K562 (cell line): ENCODE results near the gene TUBB6. TPM values are rescaled to one million over a fixed set of nuclear protein-coding genes. Genes with fewer than 3 reads are reported as not detected.
A peak's percentile ranks its signal among the peaks of the same experiment; 100 is the strongest.

Source experiments
- CBFB ChIP-seq: sonication (generic); formaldehyde crosslinking; IDR thresholded peaks from 2 replicates; pipeline ENCODE4 v1.4.0; 2020; ENCODE audit warnings: mild to moderate bottlenecking, missing genetic modification reagents
- CCAR2 ChIP-seq: fragments of 200-400 bp; formaldehyde crosslinking; IDR thresholded peaks from 2 replicates; pipeline ENCODE4 v1.6.1; 2017; ENCODE audit warnings: mild to moderate bottlenecking, low read depth, low read length
- CGGBP1 ChIP-seq: fragments of 250-450 bp; sonication (Bioruptor Pico); IDR thresholded peaks from 2 replicates; pipeline ENCODE4 v1.9.0; 2021; ENCODE audit warnings: mild to moderate bottlenecking
- ESRRB ChIP-seq: fragments of 250-450 bp; sonication (Bioruptor Pico); IDR thresholded peaks from 2 replicates; pipeline ENCODE4 v1.5.0; 2020; ENCODE audit warnings: mild to moderate bottlenecking, moderate library complexity, borderline replicate concordance
- FOXO4 ChIP-seq: fragments of 450-650 bp; formaldehyde crosslinking; IDR thresholded peaks from 2 replicates; pipeline ENCODE4 v1.4.0; 2020; ENCODE audit warnings: mild to moderate bottlenecking, moderate library complexity
- MAX ChIP-seq: sonication (generic); formaldehyde crosslinking; IDR thresholded peaks from 2 replicates; pipeline ENCODE4 v1.9.0; 2022; ENCODE audit warnings: mild to moderate bottlenecking, missing genetic modification reagents
- MNT ChIP-seq, 2 experiments: fragments of 450-650 bp; conservative IDR thresholded peaks; 2 replicates each; pipeline ENCODE4 v1.6.1; 2017; ENCODE audit warnings: mild to moderate bottlenecking in 2 of 2, moderate library complexity in 2 of 2
- MYBL2 ChIP-seq, 2 experiments: fragments of 450-650 bp in 1 of 2; sonication (generic) in 1 of 2; formaldehyde crosslinking in 1 of 2; IDR thresholded peaks; 2 replicates each; pipeline versions ENCODE4 v1.6.1 to v1.8.1; 2017 to 2022; ENCODE audit warnings: borderline replicate concordance in 1 of 2, inconsistent platforms in 1 of 2, low read depth in 1 of 2, mild to moderate bottlenecking in 1 of 2, missing genetic modification reagents in 1 of 2, moderate library complexity in 1 of 2
- RBFOX2 ChIP-seq: fragments of 200-400 bp; formaldehyde crosslinking; IDR thresholded peaks from 2 replicates; pipeline ENCODE4 v1.6.1; 2017; ENCODE audit warnings: low read depth, mild to moderate bottlenecking, low read length, moderate library complexity
- VEZF1 ChIP-seq: fragments of 200-800 bp; sonication (Bioruptor generic); IDR thresholded peaks from 2 replicates; pipeline ENCODE4 v1.6.1; 2017; ENCODE audit warnings: missing genetic modification characterization, missing compliant biosample characterization
- ZNF274 ChIP-seq: IDR thresholded peaks from 2 replicates; pipeline ENCODE4 v1.6.1; 2011; ENCODE audit warnings: low read depth, mild to moderate bottlenecking, low read length, moderate library complexity, borderline replicate concordance
- ZNF449 ChIP-seq: fragments of 250-450 bp; sonication (Bioruptor Pico); IDR thresholded peaks from 2 replicates; pipeline ENCODE4 v1.8.0; 2022; ENCODE audit warnings: moderate library complexity, mild to moderate bottlenecking, inconsistent platforms
- ZNF740 ChIP-seq, 3 experiments: fragments of 200-800 bp in 1 of 3; sonication (Bioruptor generic) in 1 of 3; sonication (generic) in 1 of 3; formaldehyde crosslinking in 1 of 3; IDR thresholded peaks; 2 replicates each; pipeline versions ENCODE4 v1.6.1 to v1.8.0; 2016 to 2022; ENCODE audit warnings: mild to moderate bottlenecking in 2 of 3, missing compliant biosample characterization in 2 of 3, missing genetic modification characterization in 2 of 3, missing genetic modification reagents in 1 of 3
- polyA plus RNA-seq, 8 experiments: library from polyadenylated mRNA; depleted of rRNA in 4 of 8; stranded (reverse) in 5 of 8; unstranded in 3 of 8; fragments of >200 nt; fragmentation: Nextera tagmentation in 2 of 8; fragmentation: Illumina TruSeq in 1 of 8; extraction: Ambion mirVana in 2 of 8; extraction: Trizol in 1 of 8; gene quantifications; 2 replicates each; pipeline versions ENCODE4 v1.2.1 to v1.2.3, GENCODE V29; 2011 to 2014; ENCODE audit warnings: inconsistent platforms in 1 of 8, missing spikeins in 1 of 8
- total RNA-seq, 7 experiments: library from RNA; depleted of rRNA in 6 of 7; stranded (reverse); fragments of >200 nt in 6 of 7; fragmentation: Illumina TruSeq in 2 of 7; extraction: Trizol in 2 of 7; gene quantifications; 2 replicates each; pipeline versions ENCODE4 v1.2.1 to v1.2.3, GENCODE V29; 2011 to 2021; ENCODE audit warnings: low replicate concordance in 1 of 7

TUBB6 gene
- total and polyA plus RNA-seq, 9 of the 15 experiments (the other 6 are each of a cell fraction or from before 2014, with no cell fraction given) = 43.9 to 404 (median 81.1) TPM

- no peak for TF ChIP-seq CBFB
- TF ChIP-seq ZNF274 = no peak
- no peak for TF ChIP-seq CGGBP1
- TF ChIP-seq ESRRB = no peak
- TF ChIP-seq VEZF1 (CRISPR knock-in tag) = peak; percentile 94
- peak; percentile 86 for TF ChIP-seq RBFOX2
- peak; percentile 88 for TF ChIP-seq ZNF740 (CRISPR knock-in tag; IDR thresholded peaks at IDR 0.05)
- TF ChIP-seq ZNF740 (tag; IDR thresholded peaks at IDR 0.05) = peak in 1 of 2 experiments; percentile 92; a peak in 2 of 4 replicates
- TF ChIP-seq MNT (conservative IDR thresholded peaks at IDR 0.05) = peak; percentile 66 to 68; a peak in 3 of 4 replicates
- no peak for TF ChIP-seq CCAR2
- no peak for TF ChIP-seq FOXO4 (CRISPR knock-in tag)
- no peak for TF ChIP-seq ZNF449
- peak; percentile 26; the same call in 1 of the 2 replicates for TF ChIP-seq MAX (CRISPR knock-in tag)
- TF ChIP-seq MYBL2 (IDR thresholded peaks at IDR 0.05; ENCODE audit: low read depth) = no peak
- TF ChIP-seq MYBL2 (CRISPR knock-in tag; IDR thresholded peaks at IDR 0.05; ENCODE audit: borderline replicate concordance) = no peak
Measured at GRCh38 chr18:12271376-12272235, 36.4 kb upstream of the TUBB6 start (continued).
